ENCODE data around the gene C17orf107.

- TF ChIP-seq CTCF (IDR thresholded peaks at IDR 0.05) (no peak), TCF7L2 (IDR thresholded peaks at IDR 0.05; ENCODE audit: low read depth, low read length) (no peak), POLR2AphosphoS5 (IDR thresholded peaks at IDR 0.05; ENCODE audit: low read depth, low read length) (no peak)
- TF ChIP-seq, protein P1, sequence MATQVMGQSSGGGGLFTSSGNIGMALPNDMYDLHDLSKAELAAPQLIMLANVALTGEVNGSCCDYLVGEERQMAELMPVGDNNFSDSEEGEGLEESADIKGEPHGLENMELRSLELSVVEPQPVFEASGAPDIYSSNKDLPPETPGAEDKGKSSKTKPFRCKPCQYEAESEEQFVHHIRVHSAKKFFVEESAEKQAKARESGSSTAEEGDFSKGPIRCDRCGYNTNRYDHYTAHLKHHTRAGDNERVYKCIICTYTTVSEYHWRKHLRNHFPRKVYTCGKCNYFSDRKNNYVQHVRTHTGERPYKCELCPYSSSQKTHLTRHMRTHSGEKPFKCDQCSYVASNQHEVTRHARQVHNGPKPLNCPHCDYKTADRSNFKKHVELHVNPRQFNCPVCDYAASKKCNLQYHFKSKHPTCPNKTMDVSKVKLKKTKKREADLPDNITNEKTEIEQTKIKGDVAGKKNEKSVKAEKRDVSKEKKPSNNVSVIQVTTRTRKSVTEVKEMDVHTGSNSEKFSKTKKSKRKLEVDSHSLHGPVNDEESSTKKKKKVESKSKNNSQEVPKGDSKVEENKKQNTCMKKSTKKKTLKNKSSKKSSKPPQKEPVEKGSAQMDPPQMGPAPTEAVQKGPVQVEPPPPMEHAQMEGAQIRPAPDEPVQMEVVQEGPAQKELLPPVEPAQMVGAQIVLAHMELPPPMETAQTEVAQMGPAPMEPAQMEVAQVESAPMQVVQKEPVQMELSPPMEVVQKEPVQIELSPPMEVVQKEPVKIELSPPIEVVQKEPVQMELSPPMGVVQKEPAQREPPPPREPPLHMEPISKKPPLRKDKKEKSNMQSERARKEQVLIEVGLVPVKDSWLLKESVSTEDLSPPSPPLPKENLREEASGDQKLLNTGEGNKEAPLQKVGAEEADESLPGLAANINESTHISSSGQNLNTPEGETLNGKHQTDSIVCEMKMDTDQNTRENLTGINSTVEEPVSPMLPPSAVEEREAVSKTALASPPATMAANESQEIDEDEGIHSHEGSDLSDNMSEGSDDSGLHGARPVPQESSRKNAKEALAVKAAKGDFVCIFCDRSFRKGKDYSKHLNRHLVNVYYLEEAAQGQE (IDR thresholded peaks at IDR 0.05; ENCODE audit: insufficient read depth in 1 of 2, low read depth in 2 of 2, low read length in 1 of 2), result no peak
Measured at GRCh38 chr17:4928881-4929280, 29.5 kb downstream of the C17orf107 start.
